Stimulated activated CD8-positive, alpha-beta memory T cell treated with anti-CD3 and anti-CD28 coated beads, Interleukin-12 subunit alpha, Interleukin-12 subunit beta, amount 100 ng/mL, for 4 hours (primary cell): Measurements from ENCODE around the gene LIN37.
"Not testable (repeated sequence)": the region's sequence is repeated elsewhere in the genome, so short reads cannot be mapped to it uniquely, and the experiment has no call there.

ENCODE experiments used
- DNase-seq: peaks from one replicate; pipeline ENCODE4 v3.0.0-alpha.2; 2020; ENCODE audit warnings: low read depth

LIN37 gene

DNA sequence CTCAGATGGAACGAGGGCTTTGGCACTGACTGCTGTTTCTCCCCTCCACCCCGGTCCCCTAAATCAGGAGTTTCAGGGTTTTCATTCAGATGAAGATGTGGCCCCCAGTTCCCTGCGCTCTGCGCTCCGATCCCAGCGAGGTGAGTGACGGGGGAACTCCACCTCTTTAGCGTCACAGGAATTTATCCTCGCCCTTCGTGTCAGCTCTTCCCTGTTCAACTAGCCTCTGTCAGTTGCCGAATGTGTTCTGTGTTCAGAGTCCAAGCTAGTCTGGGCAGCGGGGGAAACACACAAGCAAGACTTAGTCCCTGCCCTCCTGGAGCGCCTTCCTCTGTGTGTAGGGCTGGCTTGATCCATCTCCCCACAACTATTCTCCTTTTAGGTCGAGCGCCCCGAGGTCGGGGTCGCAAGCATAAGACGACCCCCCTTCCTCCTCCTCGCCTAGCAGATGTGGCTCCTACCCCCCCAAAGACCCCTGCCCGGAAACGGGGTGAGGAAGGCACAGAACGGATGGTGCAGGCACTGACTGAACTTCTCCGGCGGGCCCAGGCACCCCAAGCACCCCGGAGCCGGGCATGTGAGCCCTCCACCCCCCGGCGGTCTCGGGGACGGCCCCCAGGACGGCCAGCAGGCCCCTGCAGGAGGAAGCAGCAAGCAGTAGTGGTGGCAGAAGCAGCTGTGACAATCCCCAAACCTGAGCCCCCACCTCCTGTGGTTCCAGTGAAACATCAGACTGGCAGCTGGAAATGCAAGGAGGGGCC, 28.8 kb upstream of the LIN37 start:
- DNase-seq, result no peak

DNA sequence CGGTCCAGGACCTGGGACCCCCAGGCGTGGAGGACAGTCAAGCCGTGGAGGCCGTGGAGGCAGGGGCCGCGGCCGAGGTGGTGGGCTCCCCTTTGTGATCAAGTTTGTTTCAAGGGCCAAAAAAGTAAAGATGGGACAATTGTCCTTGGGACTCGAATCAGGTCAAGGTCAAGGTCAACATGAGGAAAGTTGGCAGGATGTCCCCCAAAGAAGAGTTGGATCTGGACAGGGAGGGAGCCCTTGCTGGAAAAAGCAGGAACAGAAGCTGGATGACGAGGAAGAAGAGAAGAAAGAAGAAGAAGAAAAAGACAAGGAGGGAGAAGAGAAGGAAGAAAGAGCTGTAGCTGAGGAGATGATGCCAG, 28.2 kb upstream of the LIN37 start:
- DNase-seq, result no peak

DNA sequence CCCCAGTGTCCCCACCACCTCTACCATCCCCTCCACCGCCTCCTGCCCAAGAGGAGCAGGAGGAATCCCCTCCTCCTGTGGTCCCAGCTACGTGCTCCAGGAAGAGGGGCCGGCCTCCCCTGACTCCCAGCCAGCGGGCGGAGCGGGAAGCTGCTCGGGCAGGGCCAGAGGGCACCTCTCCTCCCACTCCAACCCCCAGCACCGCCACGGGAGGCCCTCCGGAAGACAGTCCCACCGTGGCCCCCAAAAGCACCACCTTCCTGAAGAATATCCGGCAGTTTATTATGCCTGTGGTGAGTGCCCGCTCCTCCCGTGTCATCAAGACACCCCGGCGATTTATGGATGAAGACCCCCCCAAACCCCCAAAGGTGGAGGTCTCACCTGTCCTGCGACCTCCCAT, 27.7 kb upstream of the LIN37 start:
- no peak for DNase-seq

DNA sequence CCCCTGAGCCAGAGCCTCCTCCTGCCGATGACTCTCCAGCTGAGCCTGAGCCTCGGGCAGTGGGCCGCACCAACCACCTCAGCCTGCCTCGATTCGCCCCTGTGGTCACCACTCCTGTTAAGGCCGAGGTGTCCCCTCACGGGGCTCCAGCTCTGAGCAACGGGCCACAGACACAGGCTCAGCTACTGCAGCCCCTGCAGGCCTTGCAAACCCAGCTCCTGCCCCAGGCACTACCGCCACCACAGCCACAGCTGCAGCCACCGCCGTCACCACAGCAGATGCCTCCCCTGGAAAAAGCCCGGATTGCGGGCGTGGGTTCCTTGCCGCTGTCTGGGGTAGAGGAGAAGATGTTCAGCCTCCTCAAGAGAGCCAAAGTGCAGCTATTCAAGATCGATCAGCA, 27.0 kb upstream of the LIN37 start:
- no peak for DNase-seq

DNA sequence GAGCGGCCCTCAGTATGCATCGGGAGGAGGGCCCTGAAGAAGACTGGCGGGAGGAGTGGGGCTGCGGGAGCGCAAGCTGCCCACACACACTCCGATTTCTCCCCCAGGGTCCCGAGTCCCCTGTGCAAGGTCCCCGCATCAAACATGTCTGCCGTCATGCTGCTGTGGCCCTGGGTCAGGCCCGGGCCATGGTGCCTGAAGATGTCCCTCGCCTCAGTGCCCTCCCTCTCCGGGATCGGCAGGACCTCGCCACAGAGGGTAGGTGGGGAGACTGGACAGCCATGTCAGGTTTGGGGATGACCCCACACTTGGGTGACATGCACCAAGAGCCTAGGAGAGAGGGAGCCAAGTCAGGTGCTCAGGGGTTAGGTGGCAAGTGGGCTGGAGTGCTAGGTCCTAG, 25.9 kb upstream of the LIN37 start:
- no peak for DNase-seq

DNA sequence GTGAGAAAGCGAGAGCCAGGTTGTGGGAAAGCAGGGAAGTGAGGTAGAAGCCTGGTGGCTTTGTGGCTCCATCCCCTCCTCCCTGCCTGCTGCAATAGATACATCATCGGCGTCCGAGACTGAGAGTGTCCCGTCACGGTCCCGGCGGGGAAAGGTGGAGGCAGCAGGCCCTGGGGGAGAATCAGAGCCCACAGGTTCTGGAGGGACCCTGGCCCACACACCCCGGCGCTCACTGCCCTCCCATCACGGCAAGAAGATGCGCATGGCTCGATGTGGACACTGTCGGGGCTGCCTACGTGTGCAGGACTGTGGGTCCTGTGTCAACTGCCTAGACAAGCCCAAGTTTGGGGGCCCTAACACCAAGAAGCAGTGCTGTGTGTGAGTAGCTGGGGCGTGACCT, 25.5 kb upstream of the LIN37 start:
- no peak for DNase-seq

DNA sequence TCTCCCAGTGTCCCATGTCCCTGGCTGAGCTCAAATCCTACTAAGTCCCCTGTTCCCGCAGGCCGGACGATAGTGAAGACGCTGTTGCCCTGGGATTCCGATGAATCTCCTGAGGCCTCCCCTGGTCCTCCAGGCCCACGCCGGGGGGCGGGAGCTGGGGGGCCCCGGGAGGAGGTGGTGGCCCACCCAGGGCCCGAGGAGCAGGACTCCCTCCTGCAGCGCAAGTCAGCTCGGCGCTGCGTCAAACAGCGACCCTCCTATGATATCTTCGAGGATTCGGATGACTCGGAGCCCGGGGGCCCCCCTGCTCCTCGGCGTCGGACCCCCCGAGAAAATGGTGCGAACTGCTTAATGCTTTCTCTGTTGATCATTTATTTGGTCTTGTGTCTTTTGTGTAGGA, 24.7 kb upstream of the LIN37 start:
- no peak for DNase-seq

DNA sequence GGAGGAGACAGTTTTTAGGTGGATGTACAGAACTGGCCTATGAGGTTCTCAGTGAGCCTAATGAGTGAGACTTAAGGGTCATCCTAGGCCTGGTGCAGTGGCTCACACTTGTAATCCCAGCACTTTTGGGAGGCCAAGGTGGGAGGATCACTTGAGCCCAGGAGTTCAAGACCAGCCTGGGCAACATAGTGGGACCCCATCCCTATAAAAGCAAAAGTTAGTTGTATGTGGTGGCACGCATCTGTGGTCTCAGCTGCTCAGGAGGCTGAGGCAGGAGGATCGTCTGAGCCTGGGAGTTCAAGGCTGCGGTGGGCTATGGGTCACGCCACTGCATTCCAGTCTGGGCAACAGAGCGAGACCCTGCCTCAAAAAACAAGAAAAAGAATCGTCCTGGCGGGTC, 24.2 kb upstream of the LIN37 start:
- not testable (repeated sequence) for DNase-seq

DNA sequence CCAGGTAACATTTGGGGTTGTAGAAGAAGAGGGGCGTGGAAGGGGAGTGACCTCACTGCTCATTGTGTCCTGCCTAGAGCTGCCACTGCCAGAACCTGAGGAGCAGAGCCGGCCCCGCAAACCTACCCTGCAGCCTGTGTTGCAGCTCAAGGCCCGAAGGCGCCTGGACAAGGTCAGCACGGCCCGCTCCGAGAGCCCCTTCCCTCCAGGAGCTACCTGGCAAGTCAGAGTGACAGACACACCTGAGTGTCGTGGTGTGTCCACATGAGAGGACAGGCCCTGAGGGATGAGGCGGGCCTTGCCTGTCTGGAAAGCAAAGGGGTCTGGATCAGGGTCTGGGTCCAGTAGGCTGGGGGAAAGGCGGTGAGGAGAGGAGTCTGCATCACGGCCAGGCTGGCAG, 23.8 kb upstream of the LIN37 start:
- DNase-seq, result no peak

DNA sequence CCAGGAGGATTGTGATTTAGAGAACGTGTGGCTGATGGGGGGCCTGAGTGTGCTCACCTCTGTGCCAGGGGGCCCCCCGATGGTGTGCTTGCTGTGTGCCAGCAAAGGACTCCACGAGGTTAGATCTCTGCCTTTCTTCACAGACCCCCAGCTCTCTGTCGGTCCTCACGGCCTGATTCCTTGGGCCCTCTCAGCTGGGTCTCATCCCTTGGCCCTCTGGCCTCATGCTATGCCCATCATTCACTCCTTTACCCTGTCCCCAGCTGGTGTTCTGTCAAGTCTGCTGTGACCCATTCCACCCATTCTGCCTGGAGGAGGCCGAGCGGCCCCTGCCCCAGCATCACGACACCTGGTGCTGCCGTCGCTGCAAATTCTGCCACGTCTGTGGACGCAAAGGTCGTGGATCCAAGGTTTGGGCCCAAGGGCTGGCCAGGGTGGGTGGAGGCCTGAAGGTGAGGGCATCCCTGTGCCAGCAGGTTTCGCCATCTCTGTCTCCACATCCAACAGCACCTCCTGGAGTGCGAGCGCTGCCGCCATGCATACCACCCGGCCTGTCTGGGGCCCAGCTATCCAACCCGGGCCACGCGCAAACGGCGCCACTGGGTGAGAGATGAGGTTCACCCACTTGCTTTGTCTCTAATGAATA, 23.0 kb upstream of the LIN37 start:
- DNase-seq, result no peak

DNA sequence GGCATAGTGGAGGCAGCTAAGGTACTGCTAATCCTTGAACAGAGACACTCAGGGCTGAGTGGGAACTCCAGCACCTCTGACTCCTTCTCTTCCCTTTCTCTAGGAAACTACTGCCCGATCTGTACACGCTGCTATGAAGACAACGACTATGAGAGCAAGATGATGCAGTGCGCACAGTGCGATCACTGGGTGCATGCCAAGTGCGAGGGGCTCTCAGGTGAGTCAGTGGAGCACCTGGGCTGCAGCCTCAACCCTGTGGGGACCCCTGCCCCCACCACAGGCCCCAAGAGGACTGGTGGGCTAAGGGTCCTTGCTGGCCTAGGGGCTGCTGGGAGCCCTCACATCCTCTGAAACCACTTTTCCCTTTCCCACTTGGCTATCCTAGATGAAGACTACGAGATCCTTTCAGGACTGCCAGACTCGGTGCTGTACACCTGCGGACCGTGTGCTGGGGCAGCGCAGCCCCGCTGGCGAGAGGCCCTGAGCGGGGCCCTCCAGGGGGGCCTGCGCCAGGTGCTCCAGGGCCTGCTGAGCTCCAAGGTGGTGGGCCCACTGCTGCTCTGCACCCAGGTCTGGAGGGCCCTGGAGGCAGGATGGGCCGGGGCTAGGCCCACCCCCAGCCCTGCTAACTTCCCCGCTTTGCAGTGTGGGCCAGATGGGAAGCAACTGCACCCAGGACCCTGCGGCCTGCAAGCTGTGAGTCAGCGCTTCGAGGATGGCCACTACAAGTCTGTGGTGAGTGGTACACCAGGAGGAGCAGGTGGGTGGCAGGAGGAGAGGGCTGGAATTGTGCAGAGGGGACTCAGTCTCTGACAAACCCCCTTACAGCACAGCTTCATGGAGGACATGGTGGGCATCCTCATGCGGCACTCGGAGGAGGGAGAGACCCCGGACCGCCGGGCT, 21.1 kb upstream of the LIN37 start:
- DNase-seq, result no peak

DNA sequence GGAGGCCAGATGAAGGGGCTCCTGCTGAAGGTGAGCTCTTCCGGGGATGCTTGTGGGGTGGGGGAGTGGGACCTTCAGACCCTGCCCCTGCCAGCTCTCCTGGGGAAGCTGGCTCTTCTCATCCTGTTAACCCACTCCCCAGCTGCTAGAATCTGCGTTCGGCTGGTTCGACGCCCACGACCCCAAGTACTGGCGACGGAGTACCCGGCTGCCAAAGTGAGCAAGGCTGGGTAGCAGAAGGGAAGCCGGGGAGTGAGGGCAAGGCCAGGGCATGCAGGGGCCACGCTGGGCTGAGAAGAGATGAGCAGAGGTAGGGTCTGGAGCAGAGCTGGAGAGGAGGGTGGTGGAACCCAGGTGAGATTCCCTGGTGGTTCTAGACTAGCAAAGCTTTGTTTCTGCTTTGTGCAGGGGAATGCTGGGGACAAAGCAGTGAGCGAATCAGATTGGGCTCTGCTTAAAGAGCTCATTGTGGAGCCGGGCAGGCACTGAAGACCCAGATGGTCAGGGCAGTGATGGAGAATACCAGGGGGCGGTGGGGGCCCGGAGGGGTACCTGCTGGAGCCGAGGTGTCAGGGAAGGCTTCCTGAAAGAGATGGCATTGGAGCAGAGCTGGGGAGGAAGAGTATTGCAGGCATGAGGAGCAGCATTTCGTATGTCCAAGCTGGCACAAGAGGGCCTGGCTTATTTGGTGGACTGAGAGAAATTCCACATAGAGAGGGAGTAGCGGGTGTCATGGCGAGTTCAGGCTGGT, 20.2 kb upstream of the LIN37 start:
- no peak for DNase-seq

DNA sequence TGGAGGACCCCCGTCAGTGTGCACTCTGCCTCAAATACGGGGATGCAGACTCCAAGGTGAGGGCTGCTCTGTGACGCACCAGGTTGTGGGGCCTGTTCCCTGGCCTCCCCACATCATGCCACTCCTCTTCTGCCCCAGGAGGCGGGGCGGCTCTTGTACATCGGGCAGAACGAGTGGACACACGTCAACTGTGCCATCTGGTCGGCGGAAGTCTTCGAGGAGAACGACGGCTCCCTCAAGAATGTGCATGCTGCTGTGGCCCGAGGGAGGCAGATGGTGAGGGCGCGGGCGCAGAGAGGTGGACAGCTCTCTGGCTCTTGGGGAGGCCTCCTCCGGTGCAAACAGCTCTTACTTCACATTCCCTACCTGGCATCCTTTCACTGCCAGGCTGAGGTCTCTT, 19.4 kb upstream of the LIN37 start:
- no peak for DNase-seq

DNA sequence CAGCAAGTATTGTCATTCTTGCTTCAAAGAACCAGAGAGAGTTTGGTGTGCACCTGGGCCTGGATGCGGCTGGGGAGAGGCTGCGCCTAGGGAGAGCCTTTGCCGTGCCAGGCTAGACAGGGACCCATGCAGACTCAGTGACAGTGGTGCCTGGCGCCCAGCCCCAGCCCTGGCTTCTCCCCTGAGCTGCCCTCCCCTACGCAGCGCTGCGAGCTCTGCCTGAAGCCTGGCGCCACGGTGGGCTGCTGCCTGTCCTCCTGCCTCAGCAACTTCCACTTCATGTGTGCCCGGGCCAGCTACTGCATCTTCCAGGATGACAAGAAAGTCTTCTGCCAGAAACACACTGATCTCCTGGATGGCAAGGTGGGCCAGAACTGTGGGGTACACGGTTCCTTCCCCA, 18.6 kb upstream of the LIN37 start:
- no peak for DNase-seq

DNA sequence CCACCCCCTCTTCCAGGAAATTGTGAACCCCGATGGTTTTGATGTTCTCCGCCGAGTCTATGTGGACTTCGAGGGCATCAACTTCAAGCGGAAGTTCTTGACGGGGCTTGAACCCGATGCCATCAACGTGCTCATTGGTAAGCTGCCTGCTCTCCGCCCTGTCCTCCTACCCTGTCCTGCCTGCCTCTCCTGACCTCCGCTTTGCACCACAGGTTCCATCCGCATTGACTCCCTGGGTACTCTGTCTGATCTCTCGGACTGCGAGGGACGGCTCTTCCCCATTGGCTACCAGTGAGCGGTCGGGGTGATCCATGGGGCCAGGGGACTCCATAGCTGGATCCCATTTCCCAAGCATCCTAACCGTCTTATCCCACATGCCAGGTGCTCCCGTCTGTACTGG, 18.1 kb upstream of the LIN37 start:
- DNase-seq, result no peak

DNA sequence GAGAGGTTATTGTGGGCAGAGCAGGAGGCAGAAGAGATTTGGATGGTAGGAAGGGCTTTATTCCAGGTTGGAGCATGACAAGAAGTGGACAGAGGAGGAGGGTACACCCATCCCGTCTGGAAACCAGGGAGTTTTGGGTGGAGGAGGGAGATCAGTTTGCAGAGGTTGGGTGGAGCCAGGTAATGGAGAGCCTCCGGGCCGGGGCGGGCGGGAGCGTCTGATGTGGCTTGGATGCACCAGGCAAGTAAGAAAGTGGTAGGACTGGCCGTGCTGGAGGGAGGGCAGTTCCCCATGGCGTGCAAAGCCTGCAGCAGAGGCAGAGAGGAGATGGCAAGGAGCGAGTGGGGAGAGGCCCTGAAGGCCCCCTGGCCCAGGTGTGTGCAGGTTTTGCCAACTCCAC, 17.0 kb upstream of the LIN37 start:
- DNase-seq, result no peak

DNA sequence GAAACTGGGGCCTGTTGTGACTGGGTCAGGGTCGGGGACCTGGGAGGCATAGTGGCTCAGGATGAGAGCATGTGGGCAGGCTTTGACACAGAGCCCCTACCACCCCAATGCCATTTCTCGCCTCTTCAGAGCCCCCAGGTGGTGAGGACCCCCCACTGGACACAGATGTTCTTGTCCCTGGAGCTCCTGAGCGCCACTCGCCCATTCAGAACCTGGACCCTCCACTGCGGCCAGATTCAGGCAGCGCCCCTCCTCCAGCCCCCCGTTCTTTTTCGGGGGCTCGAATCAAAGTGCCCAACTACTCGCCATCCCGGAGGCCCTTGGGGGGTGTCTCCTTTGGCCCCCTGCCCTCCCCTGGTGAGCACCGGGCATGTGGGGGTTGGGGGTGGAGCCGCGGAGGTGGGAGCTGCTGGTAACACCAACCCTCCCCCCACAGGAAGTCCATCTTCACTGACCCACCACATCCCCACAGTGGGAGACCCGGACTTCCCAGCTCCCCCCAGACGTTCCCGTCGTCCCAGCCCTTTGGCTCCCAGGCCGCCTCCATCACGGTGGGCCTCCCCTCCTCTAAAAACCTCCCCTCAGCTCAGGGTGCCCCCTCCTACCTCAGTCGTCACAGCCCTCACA, 16.5 kb upstream of the LIN37 start:
- no peak for DNase-seq

DNA sequence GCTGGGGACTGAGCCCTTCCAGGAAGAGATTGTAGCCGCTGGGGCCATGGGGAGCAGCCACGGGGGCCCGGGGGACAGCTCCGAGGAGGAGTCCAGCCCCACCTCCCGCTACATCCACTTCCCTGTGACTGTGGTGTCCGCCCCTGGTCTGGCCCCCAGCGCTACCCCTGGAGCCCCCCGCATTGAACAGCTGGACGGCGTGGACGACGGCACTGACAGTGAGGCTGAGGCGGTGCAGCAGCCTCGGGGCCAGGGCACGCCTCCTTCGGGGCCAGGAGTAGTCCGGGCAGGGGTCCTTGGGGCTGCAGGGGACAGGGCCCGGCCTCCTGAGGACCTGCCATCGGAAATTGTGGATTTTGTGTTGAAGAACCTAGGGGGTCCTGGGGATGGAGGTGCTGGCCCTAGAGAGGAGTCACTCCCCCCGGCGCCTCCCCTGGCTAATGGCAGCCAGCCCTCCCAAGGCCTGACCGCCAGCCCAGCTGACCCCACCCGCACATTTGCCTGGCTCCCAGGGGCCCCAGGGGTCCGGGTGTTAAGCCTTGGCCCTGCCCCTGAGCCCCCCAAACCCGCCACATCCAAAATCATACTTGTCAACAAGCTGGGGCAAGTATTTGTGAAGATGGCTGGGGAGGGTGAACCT, 15.7 kb upstream of the LIN37 start:
- no peak for DNase-seq

DNA sequence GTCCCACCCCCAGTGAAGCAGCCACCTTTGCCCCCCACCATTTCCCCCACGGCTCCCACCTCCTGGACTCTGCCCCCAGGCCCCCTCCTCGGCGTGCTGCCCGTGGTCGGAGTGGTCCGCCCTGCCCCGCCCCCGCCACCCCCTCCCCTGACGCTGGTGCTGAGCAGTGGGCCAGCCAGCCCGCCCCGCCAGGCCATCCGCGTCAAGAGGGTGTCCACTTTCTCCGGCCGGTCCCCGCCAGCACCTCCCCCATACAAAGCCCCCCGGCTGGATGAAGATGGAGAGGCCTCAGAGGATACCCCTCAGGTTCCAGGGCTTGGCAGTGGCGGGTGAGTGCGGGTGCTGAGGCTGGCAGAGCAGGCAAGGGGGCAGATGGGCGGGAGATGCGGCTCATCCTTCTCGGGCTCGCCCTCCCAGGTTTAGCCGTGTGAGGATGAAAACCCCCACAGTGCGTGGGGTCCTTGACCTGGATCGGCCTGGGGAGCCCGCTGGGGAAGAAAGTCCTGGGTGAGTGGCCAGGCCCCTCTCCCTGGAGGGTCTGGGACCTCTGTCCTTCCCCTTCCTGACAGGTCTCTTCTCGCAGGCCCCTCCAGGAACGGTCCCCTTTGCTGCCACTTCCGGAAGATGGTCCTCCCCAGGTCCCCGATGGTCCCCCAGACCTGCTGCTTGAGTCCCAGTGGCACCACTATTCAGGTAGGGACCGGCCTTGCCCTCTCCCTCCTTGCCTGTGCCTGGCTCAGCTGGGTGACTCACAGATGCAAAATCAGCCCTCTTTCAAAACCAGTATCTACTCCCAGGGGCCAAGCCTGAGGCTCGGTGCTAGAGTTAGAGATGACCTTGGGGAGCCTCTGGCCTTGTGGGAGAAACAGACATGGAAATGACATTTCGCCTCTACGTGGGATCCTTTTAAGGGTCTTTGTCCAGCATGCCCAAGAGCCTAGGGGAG, 14.9 kb upstream of the LIN37 start:
- no peak for DNase-seq

DNA sequence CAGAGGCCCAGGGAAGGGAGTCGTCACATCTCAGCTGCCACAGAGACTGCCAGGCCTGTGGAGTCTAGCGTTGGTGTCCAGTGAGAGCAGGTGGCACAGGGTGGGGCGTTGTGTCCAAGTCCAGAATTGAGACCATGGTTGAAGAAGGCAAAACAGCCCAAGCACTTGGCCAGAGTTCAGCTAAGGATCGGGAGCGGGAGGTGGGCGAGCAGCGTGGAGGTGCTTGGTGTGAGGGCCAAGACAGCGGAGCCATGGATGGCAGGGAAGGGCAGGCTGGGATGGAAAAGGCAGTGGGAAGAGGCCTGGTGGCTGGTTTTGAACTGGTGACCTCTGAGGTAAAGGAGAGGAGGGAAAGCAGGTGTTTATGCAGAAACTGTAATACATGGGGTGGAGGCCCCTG, 14.1 kb upstream of the LIN37 start:
- no peak for DNase-seq
